Fibroblast of gingiva (primary cell): ENCODE data around the gene HOXB8.

Experiments used
- DNase-seq: peaks from one replicate; pipeline ENCODE4 v3.0.0-alpha.2; 2011; ENCODE audit warnings: low read depth

HOXB8 gene

GRCh38 chr17:48637323-48638260 is 22.5 kb upstream of the HOXB8 start:
- DNase-seq: no peak

- DNase-seq: no peak
Observed at GRCh38 chr17:48636177-48637018, 21.3 kb upstream of the HOXB8 start.

DNA sequence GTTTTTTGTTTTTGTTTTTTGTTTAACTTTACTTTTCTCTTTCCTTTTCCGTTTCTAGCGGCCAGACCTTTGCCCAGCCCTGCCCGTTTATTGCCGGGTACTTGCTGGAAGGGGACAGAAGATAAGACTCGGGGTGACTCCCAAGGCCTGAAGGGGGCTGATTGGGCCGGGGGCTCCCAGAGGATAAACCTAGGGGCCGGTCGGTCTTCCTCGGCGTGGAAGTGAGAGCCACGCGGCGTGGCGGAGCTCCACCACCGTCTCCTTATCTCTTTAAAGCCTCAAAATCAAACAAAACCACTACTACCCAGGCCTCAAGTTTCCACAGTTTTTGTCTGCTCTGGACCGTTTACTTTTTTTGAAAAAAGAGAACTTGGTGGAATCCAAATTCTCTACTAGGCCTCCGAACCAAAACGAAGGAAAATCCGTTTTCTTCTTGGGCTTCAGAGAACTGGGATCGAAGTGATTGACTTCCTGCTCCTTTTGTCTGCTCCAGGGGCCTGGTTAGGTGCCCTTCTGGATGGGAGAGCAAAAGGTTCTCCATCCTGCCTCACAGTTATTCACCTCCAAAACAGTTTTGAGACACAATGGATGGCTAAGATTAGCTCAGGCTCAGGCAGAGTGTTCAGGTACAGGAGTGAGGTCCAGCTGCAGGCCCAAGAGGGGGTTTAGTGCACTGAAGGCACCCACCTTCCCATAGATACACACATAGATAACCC is 19.6 kb upstream of the HOXB8 start:
- DNase-seq: no peak

GRCh38 chr17:48633266-48633677 is 18.2 kb upstream of the HOXB8 start:
- no peak for DNase-seq

DNA sequence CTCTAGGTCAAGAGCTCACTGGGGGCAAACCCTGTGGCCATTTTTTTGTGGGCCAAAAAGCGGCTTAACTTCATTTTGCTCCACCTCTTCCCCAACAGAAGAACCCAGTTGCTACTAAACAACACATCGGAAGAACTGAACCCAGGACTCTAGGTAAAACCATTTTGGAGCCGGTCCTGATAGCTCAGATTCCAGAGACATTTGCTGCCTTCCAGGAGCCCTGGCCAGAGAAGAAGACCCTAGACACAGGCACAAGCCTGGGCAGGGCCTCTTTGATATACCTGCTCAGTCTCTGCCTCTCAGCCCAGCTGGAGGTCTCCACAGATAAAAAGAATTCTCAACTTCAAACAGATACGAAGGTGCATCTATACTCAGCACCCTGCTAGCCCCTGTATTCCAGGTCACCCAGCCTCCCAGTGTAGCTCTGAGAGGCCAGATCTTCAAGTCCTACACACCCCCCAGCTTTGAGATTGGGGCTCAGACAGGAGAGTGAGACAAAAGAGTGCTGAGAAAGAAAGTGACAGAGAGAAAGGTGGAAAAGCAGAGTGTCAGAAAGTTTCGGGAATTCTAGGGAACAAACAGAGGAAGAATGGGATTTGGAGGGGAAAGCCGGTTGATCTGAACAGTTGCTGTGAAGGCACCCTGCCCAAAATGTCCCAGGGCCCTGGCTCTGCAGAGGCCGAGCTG is 17.6 kb upstream of the HOXB8 start:
- no peak for DNase-seq

DNA sequence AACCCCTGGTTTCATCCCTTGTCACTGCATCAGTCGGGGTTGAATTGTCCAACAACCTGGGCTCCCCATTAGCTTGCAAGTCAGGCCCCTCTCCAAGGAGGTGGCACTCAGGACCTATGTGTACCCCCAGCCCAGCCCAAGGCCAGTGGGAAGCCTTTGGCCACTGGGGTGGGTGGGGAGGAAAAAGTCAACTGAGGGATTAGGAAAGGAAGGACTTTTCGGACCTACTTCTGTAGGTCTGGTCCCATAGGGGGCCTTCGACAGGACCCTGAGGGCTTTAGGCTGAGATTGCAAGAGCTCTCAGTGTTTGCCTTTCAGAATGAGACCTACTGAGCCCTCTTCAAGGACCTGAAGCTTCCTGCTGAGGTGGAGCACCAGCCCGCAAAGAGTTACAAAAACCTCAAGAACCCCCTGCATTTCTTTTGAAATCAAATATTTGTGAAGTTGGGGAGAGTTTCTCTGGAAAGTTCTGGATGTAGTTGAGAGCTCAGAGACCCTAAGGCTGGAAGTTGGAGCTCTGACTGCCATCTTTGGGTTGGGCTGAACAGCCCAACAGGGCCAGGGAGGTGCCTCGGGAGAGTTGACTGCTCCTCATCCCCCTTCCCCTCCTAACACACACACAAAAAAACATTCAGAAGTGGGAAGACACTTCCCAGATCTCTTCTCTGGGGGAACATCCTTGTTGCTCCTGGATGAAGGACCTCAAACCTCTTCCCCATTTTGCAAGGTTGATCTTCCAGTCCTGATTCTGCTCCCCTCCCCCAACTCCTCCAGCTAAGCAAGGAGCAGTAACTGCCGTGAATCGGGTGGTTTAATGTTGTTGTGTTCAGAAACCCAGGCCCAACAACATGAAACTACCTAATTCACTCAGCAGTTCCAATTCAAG is 16.8 kb upstream of the HOXB8 start:
- no peak for DNase-seq

- DNase-seq: no peak
Observed at GRCh38 chr17:48630925-48631692, 16.0 kb upstream of the HOXB8 start.

DNA sequence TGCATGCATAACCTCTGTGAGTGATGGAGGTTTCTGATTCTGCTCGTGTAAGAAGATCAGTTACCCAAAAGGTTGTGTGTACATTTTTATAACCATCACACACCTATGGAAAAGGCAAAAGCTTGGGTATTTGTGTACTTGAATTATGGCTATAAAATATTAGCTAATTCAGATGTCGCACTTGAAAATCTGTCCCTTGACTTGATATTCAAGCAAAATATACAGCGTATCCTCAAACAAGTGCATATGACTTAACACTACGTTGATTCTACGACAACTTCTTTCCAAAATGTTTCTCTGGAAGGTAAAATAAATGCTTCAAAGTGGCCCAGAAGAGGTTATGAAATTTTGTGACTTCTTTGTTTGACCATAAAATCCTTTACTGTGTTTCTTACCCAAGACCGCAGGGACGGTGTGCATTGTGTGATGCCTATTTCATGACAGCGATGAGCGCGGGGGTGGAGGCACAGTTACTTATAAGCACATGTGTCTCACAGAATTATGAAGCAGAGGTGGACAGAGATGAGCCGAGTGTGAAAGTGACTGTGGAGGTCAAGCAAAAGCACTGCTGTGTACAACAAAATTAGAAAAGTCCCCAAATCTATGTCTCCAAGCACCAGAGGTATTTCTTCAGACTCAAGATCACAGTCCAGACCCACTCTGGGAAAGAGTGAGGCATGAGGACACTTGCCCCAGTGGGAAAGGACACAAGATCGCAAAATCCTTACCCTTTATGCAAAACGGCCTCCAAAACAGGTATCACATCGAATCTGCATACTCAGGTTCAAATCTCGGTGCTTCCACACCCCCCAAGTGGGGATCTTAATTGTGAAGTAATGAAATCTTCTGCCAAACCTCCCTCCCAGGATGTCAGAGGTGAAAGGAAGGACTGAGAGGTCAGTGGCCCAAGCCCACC is 15.2 kb upstream of the HOXB8 start:
- DNase-seq: no peak

- DNase-seq: no peak
Observed at GRCh38 chr17:48629411-48629759, 14.3 kb upstream of the HOXB8 start.

- DNase-seq: no peak
Observed at GRCh38 chr17:48628649-48629410, 13.7 kb upstream of the HOXB8 start.

DNA sequence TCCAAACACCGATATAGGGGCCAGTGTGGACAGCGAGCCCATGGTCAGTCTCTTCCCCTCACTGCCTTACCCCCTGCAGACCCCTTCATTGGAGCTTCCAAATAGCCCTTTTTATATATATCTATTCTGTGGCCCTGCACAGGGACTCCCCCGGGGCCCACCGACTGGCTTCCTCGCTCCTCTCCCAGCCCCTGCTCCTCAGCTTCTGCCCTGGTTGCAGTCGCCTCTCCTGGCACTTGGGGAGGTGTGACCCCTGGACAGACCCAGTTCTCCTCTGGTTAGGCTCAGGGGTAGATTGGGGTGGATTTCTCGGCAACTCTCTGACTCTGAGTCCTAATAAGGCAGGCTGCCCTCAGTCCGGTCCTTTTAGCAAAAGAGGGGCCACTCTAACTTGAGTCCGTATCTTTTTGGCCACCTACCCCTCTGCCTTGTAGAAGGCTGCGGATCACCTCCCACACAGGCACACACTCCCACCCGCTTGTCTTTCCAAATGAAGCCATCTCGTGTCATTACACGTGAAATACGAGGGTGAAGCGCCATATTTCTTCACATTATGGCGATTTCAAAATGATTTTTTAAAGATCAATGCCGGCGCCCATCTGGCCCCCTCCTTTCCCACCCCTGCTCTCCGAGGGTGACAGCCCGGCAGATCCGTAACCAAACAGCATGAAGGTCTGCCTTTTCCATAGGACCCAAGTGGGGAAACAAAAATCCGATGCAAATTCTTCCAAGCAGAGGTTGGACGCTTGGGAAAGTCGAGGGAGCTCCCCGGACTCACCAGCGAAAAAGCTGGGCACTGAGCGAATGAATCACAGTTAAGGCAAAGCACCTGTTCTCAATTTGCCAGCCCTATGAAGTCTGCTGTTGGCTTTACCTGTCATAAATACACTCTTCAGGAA is 12.8 kb upstream of the HOXB8 start:
- no peak for DNase-seq

DNA sequence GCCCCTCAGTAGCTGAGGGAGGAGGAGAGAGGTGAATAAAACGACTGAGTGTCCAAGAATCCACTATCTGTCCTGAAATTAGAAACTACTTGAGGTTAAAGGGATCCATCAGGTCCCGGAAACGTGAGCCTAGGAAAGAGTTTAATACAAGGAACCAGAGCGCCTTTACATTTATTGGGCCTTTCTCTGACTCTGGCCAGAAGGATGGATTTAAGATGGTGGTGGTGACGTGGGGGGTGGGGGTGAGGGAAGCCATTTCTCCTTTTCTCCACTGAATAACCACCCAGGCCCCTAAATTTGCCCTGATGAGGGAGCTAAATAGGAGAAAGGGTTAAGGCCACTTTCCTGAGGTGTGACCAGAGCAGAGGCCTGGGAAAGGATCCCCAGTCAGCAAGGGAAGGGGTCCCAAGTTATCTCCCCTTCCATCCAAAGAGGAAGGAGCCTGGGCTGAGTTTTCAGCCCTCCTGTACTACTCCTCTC is 12.1 kb upstream of the HOXB8 start:
- no peak for DNase-seq

DNA sequence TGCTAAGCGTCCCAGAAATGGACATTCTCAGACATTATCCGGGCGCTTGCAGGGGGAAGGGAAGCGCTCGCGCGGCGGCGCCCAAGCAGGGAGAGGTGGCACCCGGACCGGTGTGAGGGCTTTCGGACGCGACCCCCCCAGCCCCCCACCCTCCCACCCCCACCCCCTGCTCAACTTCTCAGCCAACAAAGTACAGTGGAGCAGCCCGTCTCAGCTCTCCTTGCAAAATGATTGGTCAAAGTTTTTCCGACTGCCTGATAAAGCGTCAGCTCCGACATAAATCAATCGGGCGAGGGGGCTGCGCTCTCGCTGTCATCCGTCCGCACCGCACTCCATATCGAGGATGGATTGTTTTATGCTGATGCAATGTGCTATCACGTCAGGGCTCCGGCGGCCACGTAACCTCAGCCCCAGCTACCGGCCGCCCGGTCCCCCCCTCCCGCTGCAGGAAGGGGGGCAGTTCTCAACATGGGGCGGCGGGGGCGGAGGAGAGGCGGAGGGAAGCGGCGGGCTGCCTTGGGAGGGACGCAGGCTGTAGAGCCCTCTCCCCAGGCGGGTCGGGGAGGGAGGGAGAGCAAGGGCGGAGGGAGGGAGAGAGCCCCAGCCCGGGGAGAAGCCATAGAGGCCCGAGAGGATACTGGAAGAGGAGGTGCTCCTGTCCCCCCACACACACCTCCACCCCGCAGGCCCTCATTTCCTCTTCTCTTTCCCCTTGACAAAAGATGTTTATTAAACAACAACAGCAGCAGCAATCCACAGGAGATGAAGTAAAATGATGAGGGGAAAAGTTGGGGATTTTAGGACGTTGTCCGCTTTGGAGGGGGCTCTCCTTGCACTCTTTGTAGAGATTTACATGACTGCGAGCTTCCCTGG is 11.4 kb upstream of the HOXB8 start, which contains the start of gene HOXB9:
Gene HOXB9 (minus strand): TSS at position 114 of the 873 bp plus-strand sequence. CDS start 89 bp downstream, at position 25.
- no peak for DNase-seq

DNA sequence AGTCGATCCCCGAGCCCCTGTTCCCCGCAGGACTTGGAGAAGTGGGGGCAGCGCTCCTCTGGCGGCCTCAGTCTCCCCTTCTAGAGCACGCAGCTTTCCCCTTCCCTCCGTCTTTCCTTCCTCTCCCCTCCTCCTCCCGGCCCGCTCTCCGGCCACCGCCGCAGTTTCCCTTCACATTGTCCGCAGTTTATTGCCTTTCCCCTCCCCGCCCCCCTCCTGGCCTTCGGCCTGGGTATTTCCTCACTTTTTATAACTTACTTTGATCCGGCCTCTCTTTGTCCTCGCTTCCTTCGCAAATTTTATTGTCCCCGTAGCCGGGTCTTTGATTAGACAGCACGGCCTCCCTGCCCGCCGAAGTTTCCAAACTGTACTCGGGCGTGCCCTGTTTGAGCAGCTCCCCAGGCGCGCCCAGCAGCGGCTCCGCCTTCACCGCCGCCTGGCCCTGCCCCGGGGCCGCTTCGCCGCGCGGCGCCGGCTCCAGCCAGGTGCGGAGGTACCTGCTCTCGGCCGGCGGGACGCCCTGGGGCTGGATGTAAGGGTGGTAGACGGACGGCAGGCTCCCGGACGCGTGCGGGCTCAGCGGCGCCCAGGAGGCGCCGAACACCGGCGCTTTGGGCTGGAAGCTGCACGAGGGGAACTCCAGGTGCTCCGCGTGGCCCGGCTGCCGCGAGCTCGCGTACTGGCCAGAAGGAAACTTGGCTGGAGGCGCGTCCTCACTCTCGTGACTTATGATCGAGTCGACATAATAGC is 10.6 kb upstream of the HOXB8 start:
- no peak for DNase-seq
